ENCODE data around the gene CUBN. TPM values are rescaled to one million over a fixed set of nuclear protein-coding genes. Genes with fewer than 3 reads are reported as not detected.

CUBN gene
- total and polyA plus RNA-seq, 10 of the 15 experiments (the other 5 are each of a cell fraction or from before 2014, with no cell fraction given) = under 0.01 to 0.14 (median 0.02) TPM; not detected in 6

- H4K20me1 ChIP-seq (ENCODE audit: control insufficient read depth, insufficient read depth) = no peaks in the 10 kb centered on the region
- CTCF ChIA-PET = interaction anchor here (0.7 to 1.9 kb wide), 7 partner anchors 9 to 523 kb away, joined by 4 to 11 read pairs (median 5); no protein-coding TSS in a partner anchor
- H3K4me1 ChIP-seq (ENCODE audit: control insufficient read depth, insufficient read depth, low read length) = no peaks in the 10 kb centered on the region
- H3K36me3 ChIP-seq (ENCODE audit: control insufficient read depth in 2 of 2, insufficient read depth in 2 of 2, low read length in 1 of 2) = no peaks in the 10 kb centered on the region
- peak in 2 of 3 experiments; percentile 24 to 40; a peak in 2 of 6 replicates for TF ChIP-seq CTCF (IDR thresholded peaks at IDR 0.05 in 2 of 3, conservative IDR thresholded peaks at IDR 0.05 in 1 of 3; ENCODE audit: control insufficient read depth in 2 of 3, extremely low read depth in 1 of 3, insufficient read depth in 1 of 3, low read depth in 3 of 3, low read length in 3 of 3)
- TF ChIP-seq RAD21 (IDR thresholded peaks at IDR 0.05; ENCODE audit: insufficient read depth, low read depth, low read length) = peak; percentile 45; the same call in 1 of the 2 replicates
- TF ChIP-seq SMC3 (IDR thresholded peaks at IDR 0.05; ENCODE audit: borderline replicate concordance, low read length) = peak; percentile 31; the same call in 1 of the 2 replicates
- no peak for TF ChIP-seq BHLHE40 (IDR thresholded peaks at IDR 0.05; ENCODE audit: borderline replicate concordance in 1 of 2, low read depth in 2 of 2, low read length in 1 of 2)
- TF ChIP-seq YBX1 (IDR thresholded peaks at IDR 0.05) = no peak
- TF ChIP-seq BCL11A (IDR thresholded peaks at IDR 0.05; ENCODE audit: low read depth, low read length) = no peak
- no peak overlapping the region for H3K4me2 ChIP-seq (ENCODE audit: control insufficient read depth, insufficient read depth)
- DNase-seq (ENCODE audit: low read depth, low spot score) (no peak), ATAC-seq (peak; percentile 26; the same call in 2 of the 3 replicates), FAIRE-seq (no peak)
- intact Hi-C loops (cut with micrococcal nuclease; ENCODE audit: unreplicated experiment) = loop anchor here (5.0 kb wide), 1 partner anchor 564 kb away; no protein-coding TSS in a partner anchor
- H3K79me2 ChIP-seq (ENCODE audit: control insufficient read depth, insufficient read depth, low read length) = no peaks in the 10 kb centered on the region
- H3K9ac ChIP-seq (ENCODE audit: control insufficient read depth, insufficient read depth, low read length) = no peak overlapping the region
- H3K27me3 ChIP-seq (replicated peaks in 1 of 2; ENCODE audit: control insufficient read depth in 2 of 2, insufficient read depth in 2 of 2, low read length in 1 of 2) = no peaks in the 10 kb centered on the region; a peak in 1 of 4 replicates
- in situ Hi-C loops (cut with MboI) = no loop called here
- H3K9me3 ChIP-seq (replicated peaks; ENCODE audit: control insufficient read depth, insufficient read depth, low read length) = no peaks in the 10 kb centered on the region
- H3K27ac ChIP-seq (ENCODE audit: control insufficient read depth, insufficient read depth) = no peak overlapping the region
- 4% methylated on average over 4 of the region's 4 CpGs for WGBS (ENCODE audit: insufficient coverage, insufficient replicate concordance, low lambda C conversion rate, missing lambda C conversion rate)
- POLR2A ChIA-PET = no interaction called here
- SMC1A ChIA-PET (ENCODE audit: uncharacterized antibody, unreplicated experiment) = interaction anchor here (0.9 to 2.1 kb wide), 4 partner anchors 30 to 404 kb away, joined by 3 to 7 read pairs (median 3); no protein-coding TSS in a partner anchor
- H3K4me3 ChIP-seq = no peak overlapping the region
- no TSS peak for BruUV-seq (replicated peaks)
- no peak overlapping the region for H2AFZ ChIP-seq (ENCODE audit: control insufficient read depth, low read depth, low read length)
- RAD21 ChIA-PET (ENCODE audit: unreplicated experiment) = interaction anchor here (1.2 kb wide), 1 partner anchor 403 kb away, joined by 5 read pairs; no protein-coding TSS in a partner anchor
These were observed 276.4 kb downstream of the CUBN start for GRCh38 chr10:16853201-16853600.

Data from GM12878 (cell line).